ENCODE results near the gene DRAXIN. TPM values are rescaled to one million over a fixed set of nuclear protein-coding genes. Genes with fewer than 3 reads are reported as not detected.

Gene DRAXIN
- total RNA-seq, 1 experiment from 2014 or later, result 20.5 TPM

DNA sequence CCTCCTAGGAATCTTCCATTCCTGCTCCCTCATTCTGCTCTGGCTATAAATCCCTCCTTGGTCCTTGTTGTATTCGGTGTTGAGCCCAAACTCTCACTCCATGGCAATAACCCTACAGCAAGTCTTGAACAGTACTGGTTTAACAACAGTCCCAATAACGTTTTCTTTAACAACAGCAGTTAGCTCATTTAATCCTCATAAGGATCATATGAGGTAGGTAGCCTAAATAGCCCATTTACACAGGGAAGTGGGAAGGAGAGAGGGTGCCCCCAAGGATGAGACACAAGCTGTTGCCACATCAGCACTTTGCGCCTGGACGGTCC is 44.0 kb downstream of the DRAXIN start:
- H3K27ac ChIP-seq (ENCODE audit: insufficient read length, low read depth, low read length), result no peak overlapping the region
- H4K8ac ChIP-seq (replicated peaks; ENCODE audit: insufficient read length, low read depth, low read length), result no peak overlapping the region
- no peak overlapping the region for H3K14ac ChIP-seq (ENCODE audit: insufficient read depth, low read length)
- H3K4ac ChIP-seq (ENCODE audit: low read depth, low read length), result no peak overlapping the region
- peaks cover 6% of the 10 kb centered on the region for H3K23me2 ChIP-seq (ENCODE audit: insufficient read length, low read depth, low read length, poor library complexity, severe bottlenecking)
- no peaks in the 10 kb centered on the region for H4K20me1 ChIP-seq (ENCODE audit: control insufficient read depth, insufficient read depth, insufficient read length)
- H2BK5ac ChIP-seq (ENCODE audit: insufficient read length, low read length), result no peak overlapping the region
- H3K27ac Mint-ChIP-seq, result no peak overlapping the region
- H3K79me2 ChIP-seq (ENCODE audit: insufficient read depth, low read length), result no peaks in the 10 kb centered on the region
- H3T11ph ChIP-seq (ENCODE audit: low read length), result no peak overlapping the region
- H3K79me1 ChIP-seq (ENCODE audit: insufficient read depth, low read depth, low read length, poor library complexity, severe bottlenecking), result no peaks in the 10 kb centered on the region
- H2AK5ac ChIP-seq (ENCODE audit: insufficient read length, low read length), result no peak overlapping the region
- no peak overlapping the region for H2BK15ac ChIP-seq (ENCODE audit: low read depth, low read length)
- H2BK12ac ChIP-seq (ENCODE audit: insufficient read length, low read depth, low read length), result no peak overlapping the region
- DNase-seq, result no peak
- H4K91ac ChIP-seq (ENCODE audit: insufficient read length, low read depth, low read length), result no peak overlapping the region
- peak overlapping the region; percentile 61 for H3K4me2 ChIP-seq (ENCODE audit: insufficient read depth, insufficient read length, low read length)
- no peak overlapping the region for H2BK20ac ChIP-seq (ENCODE audit: low read depth, low read length, poor library complexity, severe bottlenecking)
- peaks cover 0 to 11% (median 0%) of the 10 kb centered on the region in 3 experiments; a peak in 4 of 7 replicates for H3K36me3 Mint-ChIP-seq (ENCODE audit: insufficient read depth in 1 of 3, low read depth in 3 of 3)
- no peak overlapping the region for H3K23ac ChIP-seq (ENCODE audit: insufficient read length, low read depth, low read length)
- H3K9ac ChIP-seq (ENCODE audit: extremely low read depth, insufficient read length, low read length), result no peak overlapping the region
- WGBS (ENCODE audit: extremely low coverage, insufficient read length, low lambda C conversion rate), result no CpG with 5 or more reads among the region's 4 CpGs
- H4K5ac ChIP-seq (ENCODE audit: insufficient read length, low read depth, low read length), result no peak overlapping the region
- no peak overlapping the region for H3K56ac ChIP-seq (ENCODE audit: insufficient read length, low read depth, low read length)
- H2BK120ac ChIP-seq (ENCODE audit: low read depth, low read length, poor library complexity, severe bottlenecking), result no peak overlapping the region
- H3K27me3 Mint-ChIP-seq (ENCODE audit: low read depth), result no peaks in the 10 kb centered on the region; the same call in 1 of the 2 replicates
- H3K18ac ChIP-seq (ENCODE audit: insufficient read length, low read depth, low read length), result no peak overlapping the region
- peaks cover 40 to 43% of the 10 kb centered on the region in 2 experiments for H3K4me1 Mint-ChIP-seq
- no peaks in the 10 kb centered on the region for H3K27me3 ChIP-seq (ENCODE audit: insufficient read depth, low read length)
- H3K9me3 Mint-ChIP-seq, result no peaks in the 10 kb centered on the region
- no peak overlapping the region for H2AFZ ChIP-seq (ENCODE audit: low read length)
- no peaks in the 10 kb centered on the region for H3K9me3 ChIP-seq (ENCODE audit: control insufficient read depth, low read depth, low read length)
- TF ChIP-seq CTCF (conservative IDR thresholded peaks at IDR 0.05), result no peak
- H3K4me3 Mint-ChIP-seq, result peak overlapping the region; percentile 89 to 97
- H3K4me1 ChIP-seq (ENCODE audit: insufficient read depth, low read length), result peaks cover 4% of the 10 kb centered on the region; the same call in 1 of the 2 replicates

All from H9 (cell line).